ENCODE data around the gene UNC5C.

GRCh38 chr4:95539106-95539505, 9.7 kb downstream of the UNC5C start:
- no peak for TF ChIP-seq POLR2A (IDR thresholded peaks at IDR 0.05; ENCODE audit: low read length)
- no peak for TF ChIP-seq GATA1 (IDR thresholded peaks at IDR 0.05; ENCODE audit: low read depth, low read length)

All from erythroblast (primary cell).